ENCODE results near the gene ADPRHL1.

ADPRHL1 gene

GRCh38 chr13:113365971-113366588, 87.2 kb downstream of the ADPRHL1 start:
- Histone ChIP-seq H2AFZ (ENCODE audit: low read length) (no peak overlapping the region), H3K9ac (ENCODE audit: low read length) (no peak overlapping the region), H3K4me3 (ENCODE audit: low read length) (no peak overlapping the region), H3K79me2 (ENCODE audit: low read length) (no peaks in the 10 kb centered on the region), H3K27ac (ENCODE audit: low read length) (no peak overlapping the region), H4K20me1 (ENCODE audit: insufficient read depth, low read length) (no peaks in the 10 kb centered on the region), H3K4me1 (ENCODE audit: low read length) (no peaks in the 10 kb centered on the region), H3K9me2 (replicated peaks; ENCODE audit: insufficient read depth, low read length) (no peaks in the 10 kb centered on the region), H3K27me3 (replicated peaks; ENCODE audit: insufficient read depth, low read length) (peaks cover 54% of the 10 kb centered on the region), H3K36me3 (replicated peaks; ENCODE audit: insufficient read depth, low read length) (no peaks in the 10 kb centered on the region), H3K9me3 (replicated peaks; ENCODE audit: insufficient read depth, low read length) (no peaks in the 10 kb centered on the region), H3F3A (ENCODE audit: insufficient read depth, low read length) (no peaks in the 10 kb centered on the region), H3K4me2 (ENCODE audit: low read depth, low read length) (no peak overlapping the region)
- no peak for TF ChIP-seq CTCF (IDR thresholded peaks at IDR 0.05; ENCODE audit: low read length)
- TF ChIP-seq EZH2phosphoT487 (IDR thresholded peaks at IDR 0.05; ENCODE audit: low read length), result no peak
- TF ChIP-seq EZH2 (optimal IDR thresholded peaks at IDR 0.05; ENCODE audit: low read depth, low read length), result no peak
- DNase-seq, result no peak

GRCh38 chr13:113365583-113365970, 87.7 kb downstream of the ADPRHL1 start:
- Histone ChIP-seq H4K20me1 (ENCODE audit: insufficient read depth, low read length) (no peaks in the 10 kb centered on the region), H3K27ac (ENCODE audit: low read length) (no peak overlapping the region), H3K79me2 (ENCODE audit: low read length) (no peaks in the 10 kb centered on the region)

GRCh38 chr13:113364901-113365582, 88.2 kb downstream of the ADPRHL1 start:
- H3K9me3 ChIP-seq (replicated peaks; ENCODE audit: insufficient read depth, low read length), result no peaks in the 10 kb centered on the region
- H3K9me2 ChIP-seq (replicated peaks; ENCODE audit: insufficient read depth, low read length), result no peaks in the 10 kb centered on the region
- H3K4me3 ChIP-seq (ENCODE audit: low read length), result no peak overlapping the region
- peaks cover 64% of the 10 kb centered on the region for H3K27me3 ChIP-seq (replicated peaks; ENCODE audit: insufficient read depth, low read length)
- H3K27ac ChIP-seq (ENCODE audit: low read length), result no peak overlapping the region
- DNase-seq, result no peak
- H3K36me3 ChIP-seq (replicated peaks; ENCODE audit: insufficient read depth, low read length), result no peaks in the 10 kb centered on the region
- H3K4me1 ChIP-seq (ENCODE audit: low read length), result no peaks in the 10 kb centered on the region
- H3K9ac ChIP-seq (ENCODE audit: low read length), result no peak overlapping the region
- H2AFZ ChIP-seq (ENCODE audit: low read length), result no peak overlapping the region
- H3F3A ChIP-seq (ENCODE audit: insufficient read depth, low read length), result no peaks in the 10 kb centered on the region
- H4K20me1 ChIP-seq (ENCODE audit: insufficient read depth, low read length), result no peaks in the 10 kb centered on the region
- no peaks in the 10 kb centered on the region for H3K79me2 ChIP-seq (ENCODE audit: low read length)
- H3K4me2 ChIP-seq (ENCODE audit: low read depth, low read length), result no peak overlapping the region
- TF ChIP-seq EZH2phosphoT487 (IDR thresholded peaks at IDR 0.05; ENCODE audit: low read length), result no peak
- no peak for TF ChIP-seq CTCF (IDR thresholded peaks at IDR 0.05; ENCODE audit: low read length)
- no peak for TF ChIP-seq EZH2 (optimal IDR thresholded peaks at IDR 0.05; ENCODE audit: low read depth, low read length)

More at GRCh38 chr13:113365583-113365970, 87.7 kb downstream of the ADPRHL1 start:
- TF ChIP-seq CTCF (IDR thresholded peaks at IDR 0.05; ENCODE audit: low read length) (no peak), EZH2phosphoT487 (IDR thresholded peaks at IDR 0.05; ENCODE audit: low read length) (no peak), EZH2 (optimal IDR thresholded peaks at IDR 0.05; ENCODE audit: low read depth, low read length) (no peak)
- Histone ChIP-seq H3K9me3 (replicated peaks; ENCODE audit: insufficient read depth, low read length) (no peaks in the 10 kb centered on the region), H3K36me3 (replicated peaks; ENCODE audit: insufficient read depth, low read length) (no peaks in the 10 kb centered on the region), H3K9ac (ENCODE audit: low read length) (no peak overlapping the region), H3K4me3 (ENCODE audit: low read length) (no peak overlapping the region), H2AFZ (ENCODE audit: low read length) (no peak overlapping the region), H3K4me2 (ENCODE audit: low read depth, low read length) (no peak overlapping the region), H3K4me1 (ENCODE audit: low read length) (no peaks in the 10 kb centered on the region), H3F3A (ENCODE audit: insufficient read depth, low read length) (no peaks in the 10 kb centered on the region), H3K27me3 (replicated peaks; ENCODE audit: insufficient read depth, low read length) (peaks cover 59% of the 10 kb centered on the region), H3K9me2 (replicated peaks; ENCODE audit: insufficient read depth, low read length) (no peaks in the 10 kb centered on the region)
- no peak for DNase-seq

Data from MM.1S (cell line).